ENCODE results near the gene PTPRG. TPM values are rescaled to one million over a fixed set of nuclear protein-coding genes. Genes with fewer than 3 reads are reported as not detected.

The PTPRG gene
- total RNA-seq, 4 donors from 2014 or later: 8.4 to 37.3 (median 14.9) TPM

GRCh38 chr3:61892891-61893290 lies 331.5 kb downstream of the PTPRG start:
- TF ChIP-seq POLR2A (IDR thresholded peaks at IDR 0.05) (no peak), CTCF (IDR thresholded peaks at IDR 0.05) (no peak)
- no peak for DNase-seq (ENCODE audit: low spot score in 2 of 2)
- no peak overlapping the region for H3K4me3 ChIP-seq (ENCODE audit: low read depth, poor library complexity, severe bottlenecking)
- intact Hi-C loops (cut with DNase I; ENCODE audit: low total_unique reads): no loop called here
- WGBS, 2 donors: 76 to 80% methylated on average over 4 of the region's 4 CpGs

GRCh38 chr3:61893840-61894566 lies 332.6 kb downstream of the PTPRG start:
- no peak for TF ChIP-seq POLR2A (IDR thresholded peaks at IDR 0.05)
- DNase-seq (ENCODE audit: low spot score in 2 of 2): no peak
- H3K4me3 ChIP-seq (ENCODE audit: low read depth, poor library complexity, severe bottlenecking): no peak overlapping the region
- intact Hi-C loops (cut with DNase I; ENCODE audit: low total_unique reads): no loop called here
- 74 to 83% methylated on average over 5 of the region's 5 CpGs for WGBS, 2 donors

- H3K4me3 ChIP-seq (ENCODE audit: low read depth, poor library complexity, severe bottlenecking): no peak overlapping the region
- WGBS, 2 donors: 24 to 28% methylated on average over 7 of the region's 7 CpGs
- intact Hi-C loops (cut with DNase I; ENCODE audit: low total_unique reads): no loop called here
- TF ChIP-seq POLR2A (IDR thresholded peaks at IDR 0.05): no peak
- no peak for TF ChIP-seq CTCF (IDR thresholded peaks at IDR 0.05)
- peak; percentile 77 to 87 for DNase-seq (ENCODE audit: low spot score in 2 of 2)
Observed at GRCh38 chr3:61894988-61895935, 333.9 kb downstream of the PTPRG start.

GRCh38 chr3:61896251-61896650 lies 334.9 kb downstream of the PTPRG start:
- intact Hi-C loops (cut with DNase I; ENCODE audit: low total_unique reads): no loop called here
- no peak for DNase-seq (ENCODE audit: low spot score in 2 of 2)
- TF ChIP-seq CTCF (IDR thresholded peaks at IDR 0.05) (no peak), POLR2A (IDR thresholded peaks at IDR 0.05) (no peak)
- H3K4me3 ChIP-seq (ENCODE audit: low read depth, poor library complexity, severe bottlenecking): no peak overlapping the region
- 53 to 83% methylated on average over 2 of the region's 2 CpGs for WGBS, 2 donors

- no peak for TF ChIP-seq CTCF (IDR thresholded peaks at IDR 0.05)
- TF ChIP-seq POLR2A (IDR thresholded peaks at IDR 0.05): no peak
- no peak for DNase-seq (ENCODE audit: low spot score in 2 of 2)
- intact Hi-C loops (cut with DNase I; ENCODE audit: low total_unique reads): no loop called here
- no peak overlapping the region for H3K4me3 ChIP-seq (ENCODE audit: low read depth, poor library complexity, severe bottlenecking)
- 88 to 95% methylated on average over 2 of the region's 2 CpGs for WGBS, 2 donors
Observed at GRCh38 chr3:61897848-61898247, 336.5 kb downstream of the PTPRG start.
